HFFc6 (cell line): Measurements from ENCODE around the gene ATP5F1D. TPM values are rescaled to one million over a fixed set of nuclear protein-coding genes. Genes with fewer than 3 reads are reported as not detected.

Experiments
- DNase-seq: peaks from one replicate; pipeline ENCODE4 v3.0.0-alpha.2; 2018
- H3K27ac Mint-ChIP-seq: 2 replicates; pipeline ENCODE4 v1.8.0; 2020; ENCODE audit warnings: mild to moderate bottlenecking, mixed read lengths
- H3K27me3 Mint-ChIP-seq: 2 replicates; pipeline ENCODE4 v1.8.0; 2021; ENCODE audit warnings: mild to moderate bottlenecking, moderate library complexity, mixed read lengths; ENCODE audit not compliant: insufficient read depth
- H3K36me3 Mint-ChIP-seq: 2 replicates; pipeline ENCODE4 v1.8.0; 2021; ENCODE audit warnings: low read depth, mixed read lengths
- H3K4me1 Mint-ChIP-seq: 2 replicates; pipeline ENCODE4 v1.8.0; 2020; ENCODE audit warnings: low read depth, mixed read lengths
- H3K4me3 Mint-ChIP-seq: 2 replicates; pipeline ENCODE4 v1.8.0; 2020; ENCODE audit warnings: mild to moderate bottlenecking, moderate library complexity, mixed read lengths
- H3K9me3 Mint-ChIP-seq: 2 replicates; pipeline ENCODE4 v1.8.0; 2020; ENCODE audit warnings: mild to moderate bottlenecking, mixed read lengths
- total RNA-seq, 6 experiments: library from RNA; stranded (reverse); fragmentation: NEBNext Ultra II Directional; extraction: Animal tissue kit (Norgen Biotek cat#: 25700); gene quantifications; 2 replicates in 1 of 6; 3 replicates in 5 of 6; pipeline ENCODE4 v1.2.3, GENCODE V29; 2021
- TF ChIP-seq, protein P1 (sequence below): fragments of 200-600 bp; sonication (generic); IDR thresholded peaks from 2 replicates; pipeline ENCODE4 v1.5.0; 2021; ENCODE audit warnings: antibody characterized with exemption, mild to moderate bottlenecking

The ATP5F1D gene
- total RNA-seq, 6 experiments from 2014 or later: 190 to 243 (median 217) TPM

DNA sequence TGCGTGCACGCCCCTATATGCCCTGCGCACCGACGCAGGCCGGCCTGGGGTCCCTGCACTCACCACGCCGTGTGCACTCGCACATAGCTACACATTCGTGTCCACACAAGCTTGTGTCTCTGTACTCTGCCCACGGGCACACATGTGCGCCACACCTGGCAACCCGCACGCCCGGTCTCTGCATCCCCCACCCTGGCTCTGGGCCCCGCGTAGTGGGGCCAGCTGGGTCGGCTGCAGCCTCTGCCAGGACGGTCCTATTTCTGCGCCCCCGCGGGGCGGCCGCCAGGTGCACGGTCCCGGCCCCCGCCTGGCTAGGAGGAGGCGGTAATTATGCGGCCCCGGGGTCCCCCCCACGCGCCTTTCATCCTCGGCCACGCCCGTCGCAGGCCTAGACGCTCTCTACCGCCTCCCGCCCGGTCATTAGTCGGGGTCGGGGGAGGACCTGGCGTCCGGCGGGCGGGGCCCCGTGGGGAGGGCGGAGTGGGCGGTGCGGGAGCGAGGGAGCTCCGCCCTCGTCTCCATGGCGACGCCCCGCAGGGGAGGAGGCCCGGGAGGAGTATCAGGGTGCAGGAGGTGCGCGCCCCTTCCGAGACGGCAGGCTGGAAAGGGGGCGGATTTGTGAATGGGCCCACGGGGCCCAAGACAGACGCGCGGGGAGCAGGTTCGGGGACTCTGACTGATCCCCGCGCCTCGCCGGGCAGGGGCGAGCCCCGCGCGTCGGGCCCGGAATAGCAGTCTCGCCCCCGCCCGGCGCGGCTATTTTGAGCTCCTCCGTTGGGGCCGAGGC lies 24.8 kb downstream of the ATP5F1D start:
- TF ChIP-seq, protein P1, sequence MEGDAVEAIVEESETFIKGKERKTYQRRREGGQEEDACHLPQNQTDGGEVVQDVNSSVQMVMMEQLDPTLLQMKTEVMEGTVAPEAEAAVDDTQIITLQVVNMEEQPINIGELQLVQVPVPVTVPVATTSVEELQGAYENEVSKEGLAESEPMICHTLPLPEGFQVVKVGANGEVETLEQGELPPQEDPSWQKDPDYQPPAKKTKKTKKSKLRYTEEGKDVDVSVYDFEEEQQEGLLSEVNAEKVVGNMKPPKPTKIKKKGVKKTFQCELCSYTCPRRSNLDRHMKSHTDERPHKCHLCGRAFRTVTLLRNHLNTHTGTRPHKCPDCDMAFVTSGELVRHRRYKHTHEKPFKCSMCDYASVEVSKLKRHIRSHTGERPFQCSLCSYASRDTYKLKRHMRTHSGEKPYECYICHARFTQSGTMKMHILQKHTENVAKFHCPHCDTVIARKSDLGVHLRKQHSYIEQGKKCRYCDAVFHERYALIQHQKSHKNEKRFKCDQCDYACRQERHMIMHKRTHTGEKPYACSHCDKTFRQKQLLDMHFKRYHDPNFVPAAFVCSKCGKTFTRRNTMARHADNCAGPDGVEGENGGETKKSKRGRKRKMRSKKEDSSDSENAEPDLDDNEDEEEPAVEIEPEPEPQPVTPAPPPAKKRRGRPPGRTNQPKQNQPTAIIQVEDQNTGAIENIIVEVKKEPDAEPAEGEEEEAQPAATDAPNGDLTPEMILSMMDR: no peak
- peak; percentile 84 for DNase-seq
- Mint-ChIP-seq H3K27ac (peak overlapping the region; percentile 96), H3K27me3 (peaks cover 16% of the 10 kb centered on the region), H3K9me3 (no peaks in the 10 kb centered on the region), H3K4me1 (peaks cover 73% of the 10 kb centered on the region), H3K4me3 (peak overlapping the region; percentile 77), H3K36me3 (peaks cover 15% of the 10 kb centered on the region)

DNA sequence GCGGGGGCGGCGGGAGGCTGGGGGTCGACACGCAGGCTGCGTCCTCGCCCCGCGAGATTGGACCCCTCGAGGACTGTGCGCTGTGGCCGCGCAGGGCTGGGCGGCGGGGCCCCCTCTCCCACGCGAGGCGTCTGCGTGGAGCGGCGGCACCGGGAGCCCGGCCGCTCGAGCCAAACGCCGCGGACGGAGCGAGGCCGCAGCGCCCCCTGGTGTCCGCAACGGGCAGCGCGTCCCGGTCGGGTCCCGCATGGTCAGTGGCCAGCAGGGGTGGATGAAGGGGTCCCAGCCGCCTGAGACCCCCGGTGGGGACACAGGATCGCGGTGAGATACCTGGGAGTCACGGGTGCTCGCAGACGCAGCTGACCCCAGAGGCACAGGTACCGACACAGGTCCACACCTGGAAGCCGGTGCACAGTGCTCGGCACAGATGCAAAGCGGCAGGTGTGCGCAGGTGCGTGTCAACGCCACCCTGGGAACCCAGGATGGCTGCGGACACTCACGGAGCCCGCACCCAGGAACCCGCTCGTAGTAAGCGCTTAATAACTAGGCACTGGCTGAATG lies 25.4 kb downstream of the ATP5F1D start:
- Mint-ChIP-seq H3K27ac (peak overlapping the region; percentile 65), H3K4me1 (peaks cover 72% of the 10 kb centered on the region), H3K4me3 (peak overlapping the region; percentile 80), H3K9me3 (no peaks in the 10 kb centered on the region), H3K27me3 (peaks cover 12% of the 10 kb centered on the region), H3K36me3 (peaks cover 22% of the 10 kb centered on the region)
- DNase-seq: peak; percentile 33
- TF ChIP-seq, protein P1: peak; percentile 99

- DNase-seq: peak; percentile 25
- peak overlapping the region; percentile 65 for H3K27ac Mint-ChIP-seq
- peaks cover 12% of the 10 kb centered on the region for H3K27me3 Mint-ChIP-seq
- H3K36me3 Mint-ChIP-seq: peaks cover 28% of the 10 kb centered on the region
- peaks cover 71% of the 10 kb centered on the region for H3K4me1 Mint-ChIP-seq
- no peaks in the 10 kb centered on the region for H3K9me3 Mint-ChIP-seq
- TF ChIP-seq, protein P1: no peak
- H3K4me3 Mint-ChIP-seq: peak overlapping the region; percentile 80
Observed at GRCh38 chr19:1267477-1268225, 26.1 kb downstream of the ATP5F1D start.

- Mint-ChIP-seq H3K4me3 (peak overlapping the region; percentile 68), H3K36me3 (peaks cover 34% of the 10 kb centered on the region), H3K4me1 (peaks cover 70% of the 10 kb centered on the region), H3K27ac (peak overlapping the region; percentile 82), H3K9me3 (no peaks in the 10 kb centered on the region), H3K27me3 (peaks cover 13% of the 10 kb centered on the region)
- DNase-seq: no peak
- TF ChIP-seq, protein P1: no peak
Observed at GRCh38 chr19:1268226-1269064, 26.9 kb downstream of the ATP5F1D start.

DNA sequence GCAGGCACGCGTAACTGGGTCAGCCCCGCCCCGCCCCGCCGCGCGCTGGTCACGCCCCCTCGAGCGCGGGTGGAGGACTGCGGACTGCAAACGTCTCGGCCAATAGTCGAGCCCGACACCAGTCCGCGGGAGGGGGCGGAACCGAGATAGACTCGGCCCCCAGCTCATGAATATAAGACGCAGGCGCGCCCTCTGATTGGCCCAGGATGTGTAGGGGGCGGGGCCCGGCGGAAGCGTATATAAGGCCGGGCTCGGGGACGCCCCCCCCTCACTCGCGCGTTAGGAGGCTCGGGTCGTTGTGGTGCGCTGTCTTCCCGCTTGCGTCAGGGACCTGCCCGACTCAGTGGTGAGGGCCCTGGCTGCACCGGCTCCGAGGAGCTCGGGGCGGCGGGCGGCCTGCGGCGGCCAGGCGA lies 27.5 kb downstream of the ATP5F1D start, which contains the start of gene CIRBP:
Gene CIRBP, plus strand, starts transcription at position 268 of the 413 bp plus-strand sequence. CDS start 1,602 bp downstream, outside the sequence.
- peaks cover 17% of the 10 kb centered on the region for H3K27me3 Mint-ChIP-seq
- TF ChIP-seq, protein P1: no peak
- H3K4me1 Mint-ChIP-seq: peaks cover 75% of the 10 kb centered on the region
- H3K9me3 Mint-ChIP-seq: no peaks in the 10 kb centered on the region
- peaks cover 40% of the 10 kb centered on the region for H3K36me3 Mint-ChIP-seq
- peak; percentile 98 for DNase-seq
- peak within 1 kb of the TSS; percentile 96 for H3K27ac Mint-ChIP-seq
- H3K4me3 Mint-ChIP-seq: peak within 1 kb of the TSS; percentile 92
